Liver (tissue), 9 donors: ENCODE results near the gene CDC42EP3. TPM values are rescaled to one million over a fixed set of nuclear protein-coding genes. Genes with fewer than 3 reads are reported as not detected.

ENCODE experiments used
- DNase-seq: peaks from one replicate; pipeline ENCODE4 v3.0.0-alpha.2; 2017; ENCODE audit warnings: low spot score
- H3K27ac ChIP-seq, 2 donors: one replicate each; pipeline ENCODE4 v1.7.0; 2013; ENCODE audit warnings: inconsistent platforms in 2 of 2, low read length in 2 of 2, control low read depth in 1 of 2, low read depth in 1 of 2, mild to moderate bottlenecking in 1 of 2
- H3K27me3 ChIP-seq, 4 donors: one replicate each; pipeline versions ENCODE4 v1.6.1 to v1.7.0; 2013; ENCODE audit warnings: low read length in 3 of 4, inconsistent platforms in 1 of 4, mild to moderate bottlenecking in 1 of 4, moderate library complexity in 1 of 4; ENCODE audit not compliant: control insufficient read depth in 4 of 4, insufficient read depth in 4 of 4
- H3K36me3 ChIP-seq, 4 donors: one replicate each; pipeline versions ENCODE4 v1.6.1 to v1.7.0; 2013; ENCODE audit warnings: low read length in 3 of 4, mild to moderate bottlenecking in 3 of 4, low read depth in 1 of 4, moderate library complexity in 1 of 4; ENCODE audit not compliant: control insufficient read depth in 4 of 4, insufficient read depth in 3 of 4
- H3K4me1 ChIP-seq, 4 donors: one replicate each; pipeline versions ENCODE4 v1.6.1 to v1.7.0; 2013; ENCODE audit warnings: low read length in 3 of 4, mild to moderate bottlenecking in 3 of 4, moderate library complexity in 1 of 4; ENCODE audit not compliant: control insufficient read depth in 4 of 4, insufficient read depth in 4 of 4
- H3K4me3 ChIP-seq, 3 donors: one replicate each; pipeline versions ENCODE4 v1.6.1 to v1.7.0; 2013; ENCODE audit warnings: low read length in 3 of 3, control low read depth in 1 of 3, low read depth in 1 of 3, mild to moderate bottlenecking in 1 of 3
- H3K9ac ChIP-seq, 2 donors: one replicate each; pipeline ENCODE4 v1.7.0; 2013; ENCODE audit warnings: low read length in 2 of 2, mild to moderate bottlenecking in 2 of 2, moderate library complexity in 2 of 2, control low read depth in 1 of 2, low read depth in 1 of 2
- H3K9me3 ChIP-seq, 4 donors: one replicate each; pipeline versions ENCODE4 v1.6.1 to v1.7.0; 2013; ENCODE audit warnings: low read length in 3 of 4; ENCODE audit not compliant: control insufficient read depth in 4 of 4
- ATF3 ChIP-seq: IDR thresholded peaks from 2 replicates; pipeline ENCODE4 v1.6.1; 2016; ENCODE audit warnings: antibody characterized with exemption
- EGR1 ChIP-seq, 2 donors: IDR thresholded peaks; 2 replicates each; pipeline ENCODE4 v1.6.1; 2016 to 2018; ENCODE audit warnings: antibody characterized with exemption in 2 of 2, low read depth in 2 of 2
- FOXA1 ChIP-seq: IDR thresholded peaks from 2 replicates; pipeline ENCODE4 v1.6.1; 2016; ENCODE audit warnings: antibody characterized with exemption
- FOXA2 ChIP-seq: IDR thresholded peaks from 2 replicates; pipeline ENCODE4 v1.6.1; 2016; ENCODE audit warnings: antibody characterized with exemption
- GABPA ChIP-seq, 2 donors: IDR thresholded peaks in 1 of 2; conservative IDR thresholded peaks in 1 of 2; 2 replicates each; pipeline ENCODE4 v1.6.1; 2016; ENCODE audit warnings: antibody characterized with exemption in 2 of 2, mild to moderate bottlenecking in 1 of 2, moderate library complexity in 1 of 2
- HNF4A ChIP-seq, 2 donors: conservative IDR thresholded peaks; 2 replicates each; pipeline ENCODE4 v1.6.1; 2016; ENCODE audit warnings: antibody characterized with exemption in 2 of 2, mild to moderate bottlenecking in 2 of 2
- HNF4G ChIP-seq: IDR thresholded peaks from 2 replicates; pipeline ENCODE4 v1.6.1; 2016; ENCODE audit warnings: antibody characterized with exemption
- JUND ChIP-seq, 2 donors: IDR thresholded peaks; 2 replicates each; pipeline ENCODE4 v1.6.1; 2016; ENCODE audit warnings: antibody characterized with exemption in 2 of 2
- NR2F2 ChIP-seq: IDR thresholded peaks from 2 replicates; pipeline ENCODE4 v1.6.1; 2016; ENCODE audit warnings: antibody characterized with exemption
- RAD21 ChIP-seq, 2 donors: IDR thresholded peaks; 2 replicates each; pipeline ENCODE4 v1.6.1; 2016; ENCODE audit warnings: antibody characterized with exemption in 2 of 2, mild to moderate bottlenecking in 2 of 2
- RXRA ChIP-seq, 2 donors: IDR thresholded peaks; 2 replicates each; pipeline ENCODE4 v1.6.1; 2017 to 2018; ENCODE audit warnings: antibody characterized with exemption in 2 of 2, mild to moderate bottlenecking in 1 of 2
- SP1 ChIP-seq: IDR thresholded peaks from 2 replicates; pipeline ENCODE4 v1.6.1; 2018; ENCODE audit warnings: antibody characterized with exemption, mild to moderate bottlenecking
- TAF1 ChIP-seq: conservative IDR thresholded peaks from 2 replicates; pipeline ENCODE4 v1.6.1; 2016; ENCODE audit warnings: antibody characterized with exemption, mild to moderate bottlenecking
- YY1 ChIP-seq: IDR thresholded peaks from 2 replicates; pipeline ENCODE4 v1.6.1; 2016; ENCODE audit warnings: antibody characterized with exemption, mild to moderate bottlenecking
- WGBS: extraction: QIAGEN DNeasy Blood & Tissue Kit; methylation state at CpG from one replicate; pipeline ENCODE4 v1.1.7; 2013; 5-methylcytosine and 5-hydroxymethylcytosine counted together
- polyA plus RNA-seq, 2 donors: library from polyadenylated mRNA; stranded (reverse) in 1 of 2; unstranded in 1 of 2; fragments of 200-250 nt in 1 of 2; fragments of >200 nt in 1 of 2; fragmentation: Nextera tagmentation in 1 of 2; extraction: Ambion mirVana in 1 of 2; gene quantifications; one replicate each; pipeline versions ENCODE4 v1.2.1 to v1.2.3, GENCODE V29; 2013 to 2015
- total RNA-seq, 2 donors: library from RNA; depleted of rRNA; stranded (reverse); fragments of >200 nt; gene quantifications; one replicate each; pipeline ENCODE4 v1.2.3, GENCODE V29; 2014
- TF ChIP-seq, protein P1 (sequence below): IDR thresholded peaks from 2 replicates; pipeline ENCODE4 v1.6.1; 2016; ENCODE audit warnings: antibody characterized with exemption, mild to moderate bottlenecking
- TF ChIP-seq, protein P2 (sequence below): IDR thresholded peaks from 2 replicates; pipeline ENCODE4 v1.6.1; 2016; ENCODE audit warnings: antibody characterized with exemption
- TF ChIP-seq, protein P3 (sequence below): fragments of 150-350 bp; IDR thresholded peaks from 2 replicates; pipeline ENCODE4 v1.5.1; 2017; ENCODE audit warnings: improper control_type of control experiment, low read depth, low read length; ENCODE audit not compliant: missing input control
- TF ChIP-seq, protein P4 (sequence below): IDR thresholded peaks from 2 replicates; pipeline ENCODE4 v1.6.1; 2016; ENCODE audit warnings: antibody characterized with exemption
- donor health status: healthy.
- donor health status: healthy.
- donor health status: healthy.
- donor health status: healthy.
- donor health status: healthy.

CDC42EP3 gene
- total and polyA plus RNA-seq, 4 donors = 2.5 to 4.1 (median 3.3) TPM

GRCh38 chr2:37610638-37611289 is 60.7 kb downstream of the CDC42EP3 start:
- Histone ChIP-seq H3K36me3 (no peaks in the 10 kb centered on the region), H3K27ac (no peak overlapping the region), H3K4me1 (peaks cover 0 to under 1% (median 0%) of the 10 kb centered on the region in 4 donors), H3K9me3 (no peaks in the 10 kb centered on the region), H3K9ac (no peak overlapping the region), H3K4me3 (no peak overlapping the region), H3K27me3 (no peaks in the 10 kb centered on the region)
- WGBS = 92% methylated on average over 5 of the region's 5 CpGs
- DNase-seq = no peak
- peak; percentile 49 for TF ChIP-seq NR2F2
- no peak for TF ChIP-seq EGR1 (IDR thresholded peaks at IDR 0.05; ENCODE audit: low read depth in 2 of 2)

DNA sequence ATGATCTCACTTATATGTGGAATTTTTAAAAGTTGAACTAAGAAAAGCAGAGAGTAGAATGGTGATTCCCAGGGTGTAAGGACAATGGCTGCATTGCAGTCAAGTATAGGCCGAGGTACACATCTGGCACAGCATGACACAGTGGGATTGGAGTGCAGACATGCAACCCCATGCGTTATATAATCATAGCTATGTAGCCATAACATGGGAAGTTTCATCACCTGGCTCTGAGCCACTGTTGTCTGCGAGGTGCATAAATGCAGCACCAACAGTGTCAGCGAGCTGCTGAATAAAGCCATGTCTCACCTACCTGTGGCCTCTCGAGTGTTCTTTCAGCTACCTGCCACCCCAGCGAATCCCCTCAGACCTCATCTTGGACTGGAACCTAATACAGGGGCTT is 61.7 kb downstream of the CDC42EP3 start:
- H3K4me1 ChIP-seq = no peaks in the 10 kb centered on the region
- no peaks in the 10 kb centered on the region for H3K9me3 ChIP-seq
- H3K27me3 ChIP-seq = no peaks in the 10 kb centered on the region
- WGBS = 90% methylated on average over 6 of the region's 6 CpGs
- H3K27ac ChIP-seq = no peak overlapping the region
- H3K36me3 ChIP-seq = no peaks in the 10 kb centered on the region
- TF ChIP-seq HNF4G (no peak), HNF4A (conservative IDR thresholded peaks at IDR 0.05) (no peak), NR2F2 (no peak), RAD21 (IDR thresholded peaks at IDR 0.05) (no peak), EGR1 (IDR thresholded peaks at IDR 0.05; ENCODE audit: low read depth in 2 of 2) (no peak), FOXA2 (no peak), RXRA (IDR thresholded peaks at IDR 0.05) (no peak), ATF3 (no peak), FOXA1 (no peak), SP1 (no peak), JUND (IDR thresholded peaks at IDR 0.05) (no peak), GABPA (IDR thresholded peaks at IDR 0.05 in 1 of 2, conservative IDR thresholded peaks at IDR 0.05 in 1 of 2) (no peak), YY1 (no peak), TAF1 (no peak)
- TF ChIP-seq, protein P1, sequence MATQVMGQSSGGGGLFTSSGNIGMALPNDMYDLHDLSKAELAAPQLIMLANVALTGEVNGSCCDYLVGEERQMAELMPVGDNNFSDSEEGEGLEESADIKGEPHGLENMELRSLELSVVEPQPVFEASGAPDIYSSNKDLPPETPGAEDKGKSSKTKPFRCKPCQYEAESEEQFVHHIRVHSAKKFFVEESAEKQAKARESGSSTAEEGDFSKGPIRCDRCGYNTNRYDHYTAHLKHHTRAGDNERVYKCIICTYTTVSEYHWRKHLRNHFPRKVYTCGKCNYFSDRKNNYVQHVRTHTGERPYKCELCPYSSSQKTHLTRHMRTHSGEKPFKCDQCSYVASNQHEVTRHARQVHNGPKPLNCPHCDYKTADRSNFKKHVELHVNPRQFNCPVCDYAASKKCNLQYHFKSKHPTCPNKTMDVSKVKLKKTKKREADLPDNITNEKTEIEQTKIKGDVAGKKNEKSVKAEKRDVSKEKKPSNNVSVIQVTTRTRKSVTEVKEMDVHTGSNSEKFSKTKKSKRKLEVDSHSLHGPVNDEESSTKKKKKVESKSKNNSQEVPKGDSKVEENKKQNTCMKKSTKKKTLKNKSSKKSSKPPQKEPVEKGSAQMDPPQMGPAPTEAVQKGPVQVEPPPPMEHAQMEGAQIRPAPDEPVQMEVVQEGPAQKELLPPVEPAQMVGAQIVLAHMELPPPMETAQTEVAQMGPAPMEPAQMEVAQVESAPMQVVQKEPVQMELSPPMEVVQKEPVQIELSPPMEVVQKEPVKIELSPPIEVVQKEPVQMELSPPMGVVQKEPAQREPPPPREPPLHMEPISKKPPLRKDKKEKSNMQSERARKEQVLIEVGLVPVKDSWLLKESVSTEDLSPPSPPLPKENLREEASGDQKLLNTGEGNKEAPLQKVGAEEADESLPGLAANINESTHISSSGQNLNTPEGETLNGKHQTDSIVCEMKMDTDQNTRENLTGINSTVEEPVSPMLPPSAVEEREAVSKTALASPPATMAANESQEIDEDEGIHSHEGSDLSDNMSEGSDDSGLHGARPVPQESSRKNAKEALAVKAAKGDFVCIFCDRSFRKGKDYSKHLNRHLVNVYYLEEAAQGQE = no peak
- TF ChIP-seq, protein P2, sequence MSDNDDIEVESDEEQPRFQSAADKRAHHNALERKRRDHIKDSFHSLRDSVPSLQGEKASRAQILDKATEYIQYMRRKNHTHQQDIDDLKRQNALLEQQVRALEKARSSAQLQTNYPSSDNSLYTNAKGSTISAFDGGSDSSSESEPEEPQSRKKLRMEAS = no peak
- TF ChIP-seq, protein P3, sequence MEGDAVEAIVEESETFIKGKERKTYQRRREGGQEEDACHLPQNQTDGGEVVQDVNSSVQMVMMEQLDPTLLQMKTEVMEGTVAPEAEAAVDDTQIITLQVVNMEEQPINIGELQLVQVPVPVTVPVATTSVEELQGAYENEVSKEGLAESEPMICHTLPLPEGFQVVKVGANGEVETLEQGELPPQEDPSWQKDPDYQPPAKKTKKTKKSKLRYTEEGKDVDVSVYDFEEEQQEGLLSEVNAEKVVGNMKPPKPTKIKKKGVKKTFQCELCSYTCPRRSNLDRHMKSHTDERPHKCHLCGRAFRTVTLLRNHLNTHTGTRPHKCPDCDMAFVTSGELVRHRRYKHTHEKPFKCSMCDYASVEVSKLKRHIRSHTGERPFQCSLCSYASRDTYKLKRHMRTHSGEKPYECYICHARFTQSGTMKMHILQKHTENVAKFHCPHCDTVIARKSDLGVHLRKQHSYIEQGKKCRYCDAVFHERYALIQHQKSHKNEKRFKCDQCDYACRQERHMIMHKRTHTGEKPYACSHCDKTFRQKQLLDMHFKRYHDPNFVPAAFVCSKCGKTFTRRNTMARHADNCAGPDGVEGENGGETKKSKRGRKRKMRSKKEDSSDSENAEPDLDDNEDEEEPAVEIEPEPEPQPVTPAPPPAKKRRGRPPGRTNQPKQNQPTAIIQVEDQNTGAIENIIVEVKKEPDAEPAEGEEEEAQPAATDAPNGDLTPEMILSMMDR = no peak
- TF ChIP-seq, protein P4, sequence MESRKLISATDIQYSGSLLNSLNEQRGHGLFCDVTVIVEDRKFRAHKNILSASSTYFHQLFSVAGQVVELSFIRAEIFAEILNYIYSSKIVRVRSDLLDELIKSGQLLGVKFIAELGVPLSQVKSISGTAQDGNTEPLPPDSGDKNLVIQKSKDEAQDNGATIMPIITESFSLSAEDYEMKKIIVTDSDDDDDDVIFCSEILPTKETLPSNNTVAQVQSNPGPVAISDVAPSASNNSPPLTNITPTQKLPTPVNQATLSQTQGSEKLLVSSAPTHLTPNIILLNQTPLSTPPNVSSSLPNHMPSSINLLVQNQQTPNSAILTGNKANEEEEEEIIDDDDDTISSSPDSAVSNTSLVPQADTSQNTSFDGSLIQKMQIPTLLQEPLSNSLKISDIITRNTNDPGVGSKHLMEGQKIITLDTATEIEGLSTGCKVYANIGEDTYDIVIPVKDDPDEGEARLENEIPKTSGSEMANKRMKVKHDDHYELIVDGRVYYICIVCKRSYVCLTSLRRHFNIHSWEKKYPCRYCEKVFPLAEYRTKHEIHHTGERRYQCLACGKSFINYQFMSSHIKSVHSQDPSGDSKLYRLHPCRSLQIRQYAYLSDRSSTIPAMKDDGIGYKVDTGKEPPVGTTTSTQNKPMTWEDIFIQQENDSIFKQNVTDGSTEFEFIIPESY = no peak
- H3K4me3 ChIP-seq = no peak overlapping the region
- H3K9ac ChIP-seq = no peak overlapping the region
- no peak for DNase-seq
